SK-N-SH treated with all-trans-retinoic acid at 6 μM for 48 hours (cell line): ENCODE data around the gene TUT7.

Experiments used
- ARNTL ChIP-seq: fragments of 450-650 bp; formaldehyde crosslinking; IDR thresholded peaks from 2 replicates; pipeline ENCODE4 v1.5.0; 2020; ENCODE audit warnings: low read depth, mild to moderate bottlenecking, moderate library complexity, borderline replicate concordance
- POU6F1 ChIP-seq: fragments of 250-450 bp; sonication (Bioruptor Pico); IDR thresholded peaks from 2 replicates; pipeline ENCODE4 v1.8.0; 2021; ENCODE audit warnings: low read depth, mild to moderate bottlenecking, moderate library complexity, borderline replicate concordance
- PPARA ChIP-seq: fragments of 250-450 bp; sonication (Bioruptor Pico); IDR thresholded peaks from 2 replicates; pipeline ENCODE4 v1.5.0; 2020; ENCODE audit warnings: mild to moderate bottlenecking, borderline replicate concordance
- TSHZ2 ChIP-seq: fragments of 250-450 bp; sonication (Bioruptor Pico); IDR thresholded peaks from 2 replicates; pipeline ENCODE4 v1.5.0; 2020; ENCODE audit warnings: mild to moderate bottlenecking, moderate library complexity
- ZC3H10 ChIP-seq: fragments of 250-450 bp; sonication (Bioruptor Pico); IDR thresholded peaks from 2 replicates; pipeline ENCODE4 v1.5.1; 2021; ENCODE audit warnings: mild to moderate bottlenecking, moderate library complexity
- ZFP3 ChIP-seq: fragments of 250-450 bp; sonication (Bioruptor Pico); IDR thresholded peaks from 2 replicates; pipeline ENCODE4 v1.5.0; 2020; ENCODE audit warnings: mild to moderate bottlenecking, moderate library complexity
- ZNF565 ChIP-seq: fragments of 450-650 bp; formaldehyde crosslinking; conservative IDR thresholded peaks from 2 replicates; pipeline ENCODE4 v1.5.0; 2020; ENCODE audit warnings: low read depth, mild to moderate bottlenecking, moderate library complexity
- TF ChIP-seq, protein P1 (sequence below): fragments of 250-450 bp; sonication (Bioruptor Pico); IDR thresholded peaks from 2 replicates; pipeline ENCODE4 v1.8.0; 2020; ENCODE audit warnings: mild to moderate bottlenecking, moderate library complexity, borderline replicate concordance

DNA sequence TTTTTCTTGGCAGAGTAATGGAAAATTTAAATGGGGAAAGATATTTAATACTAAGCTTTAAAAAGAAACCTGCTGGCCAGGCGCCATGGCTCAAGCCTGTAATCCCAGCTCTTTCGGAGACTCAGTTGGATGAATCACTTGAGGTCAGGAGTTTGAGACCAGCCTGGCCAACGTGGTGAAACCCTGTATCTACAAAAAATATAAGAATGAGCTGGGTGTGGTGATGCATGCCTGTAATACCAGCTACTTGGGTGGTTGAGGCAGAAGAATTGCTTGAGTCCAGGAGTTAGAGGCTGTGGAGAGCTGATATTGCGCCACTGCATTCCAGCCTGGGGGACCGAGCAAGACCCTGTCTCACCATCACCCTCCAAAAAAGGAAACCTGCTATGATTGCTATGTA is 32.8 kb downstream of the TUT7 start:
- no peak for TF ChIP-seq POU6F1
- TF ChIP-seq, protein P1, sequence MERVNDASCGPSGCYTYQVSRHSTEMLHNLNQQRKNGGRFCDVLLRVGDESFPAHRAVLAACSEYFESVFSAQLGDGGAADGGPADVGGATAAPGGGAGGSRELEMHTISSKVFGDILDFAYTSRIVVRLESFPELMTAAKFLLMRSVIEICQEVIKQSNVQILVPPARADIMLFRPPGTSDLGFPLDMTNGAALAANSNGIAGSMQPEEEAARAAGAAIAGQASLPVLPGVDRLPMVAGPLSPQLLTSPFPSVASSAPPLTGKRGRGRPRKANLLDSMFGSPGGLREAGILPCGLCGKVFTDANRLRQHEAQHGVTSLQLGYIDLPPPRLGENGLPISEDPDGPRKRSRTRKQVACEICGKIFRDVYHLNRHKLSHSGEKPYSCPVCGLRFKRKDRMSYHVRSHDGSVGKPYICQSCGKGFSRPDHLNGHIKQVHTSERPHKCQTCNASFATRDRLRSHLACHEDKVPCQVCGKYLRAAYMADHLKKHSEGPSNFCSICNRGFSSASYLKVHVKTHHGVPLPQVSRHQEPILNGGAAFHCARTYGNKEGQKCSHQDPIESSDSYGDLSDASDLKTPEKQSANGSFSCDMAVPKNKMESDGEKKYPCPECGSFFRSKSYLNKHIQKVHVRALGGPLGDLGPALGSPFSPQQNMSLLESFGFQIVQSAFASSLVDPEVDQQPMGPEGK: no peak
- no peak for TF ChIP-seq PPARA
- no peak for TF ChIP-seq TSHZ2 (CRISPR knock-in tag)
- no peak for TF ChIP-seq ZFP3 (CRISPR knock-in tag)
- no peak for TF ChIP-seq ARNTL (CRISPR knock-in tag)
- TF ChIP-seq ZC3H10 (CRISPR knock-in tag): no peak
- TF ChIP-seq ZNF565 (CRISPR knock-in tag): no peak
